Endodermal cell (in vitro differentiated cells): ENCODE results near the gene RERE. TPM values are rescaled to one million over a fixed set of nuclear protein-coding genes. Genes with fewer than 3 reads are reported as not detected.

Source experiments
- DNase-seq: peaks from one replicate; pipeline ENCODE4 v3.0.0-alpha.2; 2017
- H3K27ac ChIP-seq: 2 replicates; pipeline ENCODE4 v1.5.1; 2013; ENCODE audit warnings: mild to moderate bottlenecking, low read depth, low read length, moderate library complexity
- H3K27me3 ChIP-seq: 2 replicates; pipeline ENCODE4 v1.6.1; 2013; ENCODE audit warnings: mild to moderate bottlenecking, low read length, moderate library complexity; ENCODE audit not compliant: insufficient read depth, control insufficient read depth, poor library complexity, severe bottlenecking
- H3K36me3 ChIP-seq: 2 replicates; pipeline ENCODE4 v1.7.0; 2013; ENCODE audit warnings: mild to moderate bottlenecking, low read length, moderate library complexity; ENCODE audit not compliant: control insufficient read depth, insufficient read depth
- H3K4me1 ChIP-seq: one replicate; pipeline ENCODE4 v1.7.0; 2013; ENCODE audit warnings: low read length; ENCODE audit not compliant: control insufficient read depth, insufficient read depth
- H3K4me3 ChIP-seq: 2 replicates; pipeline ENCODE4 v1.5.1; 2013; ENCODE audit warnings: mild to moderate bottlenecking, low read length, moderate library complexity
- H3K9ac ChIP-seq: 2 replicates; pipeline ENCODE4 v1.6.1; 2013; ENCODE audit warnings: mild to moderate bottlenecking, low read length, moderate library complexity; ENCODE audit not compliant: poor library complexity, severe bottlenecking; ENCODE audit errors: extremely low read depth
- H3K9me3 ChIP-seq: 2 replicates; pipeline ENCODE4 v1.6.1; 2013; ENCODE audit warnings: mild to moderate bottlenecking, low read length, moderate library complexity; ENCODE audit not compliant: control insufficient read depth
- H3K27ac Mint-ChIP-seq: 2 replicates; pipeline ENCODE4 v1.8.0; 2020; ENCODE audit warnings: mixed read lengths
- H3K27me3 Mint-ChIP-seq: 2 replicates; pipeline ENCODE4 v1.8.0; 2021; ENCODE audit warnings: mild to moderate bottlenecking, mixed read lengths; ENCODE audit not compliant: insufficient read depth
- H3K36me3 Mint-ChIP-seq: 2 replicates; pipeline ENCODE4 v1.8.0; 2020; ENCODE audit warnings: low read depth, mixed read lengths
- H3K4me1 Mint-ChIP-seq: 2 replicates; pipeline ENCODE4 v1.8.0; 2020; ENCODE audit warnings: mixed read lengths
- H3K4me3 Mint-ChIP-seq: 2 replicates; pipeline ENCODE4 v1.8.0; 2020; ENCODE audit warnings: mild to moderate bottlenecking, moderate library complexity, mixed read lengths
- H3K9me3 Mint-ChIP-seq: 2 replicates; pipeline ENCODE4 v1.8.0; 2020; ENCODE audit warnings: mild to moderate bottlenecking, mixed read lengths
- WGBS, 2 experiments: methylation state at CpG; one replicate each; pipeline versions ENCODE4 v1.1.5 to v1.1.7; 2013; ENCODE audit warnings: missing lambda C conversion rate in 2 of 2, mixed read lengths in 1 of 2; ENCODE audit not compliant: insufficient coverage in 1 of 2, insufficient read length in 1 of 2; 5-methylcytosine and 5-hydroxymethylcytosine counted together
- total RNA-seq, 2 donors: library from RNA; stranded (reverse); fragmentation: NEBNext Ultra II Directional in 1 of 2; extraction: Animal tissue kit (Norgen Biotek cat#: 25700) in 1 of 2; gene quantifications; 2 replicates in 1 of 2; 3 replicates in 1 of 2; pipeline ENCODE4 v1.2.1, GENCODE V29; 2021
- TF ChIP-seq, protein P1 (sequence below): fragments of 200-600 bp; sonication (generic); conservative IDR thresholded peaks from 2 replicates; pipeline ENCODE4 v1.5.0; 2021; ENCODE audit warnings: antibody characterized with exemption, mild to moderate bottlenecking

The RERE gene
- total RNA-seq, 2 donors from 2014 or later: 159 to 179 TPM

DNA sequence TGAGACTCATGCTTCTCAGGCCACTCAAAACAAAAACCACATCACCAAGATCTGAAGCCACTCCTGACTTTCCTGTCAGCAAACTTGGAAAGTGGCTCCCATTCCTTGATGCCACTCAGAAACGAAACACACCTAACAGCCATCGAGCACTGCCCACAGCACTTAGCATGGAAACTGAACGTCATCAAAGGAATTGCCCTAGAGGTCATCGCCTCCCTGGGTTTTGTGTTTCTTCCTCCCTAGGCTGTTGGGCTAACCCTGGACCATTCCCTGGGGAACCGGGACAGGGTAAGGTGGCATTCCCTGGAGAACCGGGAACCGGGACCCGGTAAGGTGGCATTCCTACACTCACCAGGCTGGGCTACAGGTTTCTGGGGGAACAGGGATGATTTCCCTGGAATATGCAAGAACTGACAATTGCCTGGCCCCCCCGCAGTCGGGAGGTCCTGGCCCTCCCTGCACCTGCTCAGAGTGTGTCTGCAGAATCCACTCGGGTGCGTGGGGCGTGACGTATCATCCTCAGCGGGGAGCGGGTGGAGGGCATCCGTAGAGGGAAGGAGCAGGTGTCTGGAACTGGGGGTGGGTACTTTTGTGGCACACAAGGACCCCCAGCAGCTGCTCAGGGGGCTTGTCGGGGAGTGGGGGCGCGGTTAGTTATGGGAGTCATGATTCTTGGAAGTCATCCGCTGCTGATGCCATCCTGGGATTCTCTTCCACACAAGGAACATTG, 469.2 kb downstream of the RERE start:
- no peak overlapping the region for H3K4me3 Mint-ChIP-seq
- H3K27me3 ChIP-seq: no peaks in the 10 kb centered on the region
- no peaks in the 10 kb centered on the region for H3K9me3 ChIP-seq
- H3K27ac ChIP-seq: no peak overlapping the region
- no peak overlapping the region for H3K4me3 ChIP-seq
- WGBS, 2 experiments: 91 to 93% methylated on average over 12 to 21 of the region's 21 CpGs
- TF ChIP-seq, protein P1, sequence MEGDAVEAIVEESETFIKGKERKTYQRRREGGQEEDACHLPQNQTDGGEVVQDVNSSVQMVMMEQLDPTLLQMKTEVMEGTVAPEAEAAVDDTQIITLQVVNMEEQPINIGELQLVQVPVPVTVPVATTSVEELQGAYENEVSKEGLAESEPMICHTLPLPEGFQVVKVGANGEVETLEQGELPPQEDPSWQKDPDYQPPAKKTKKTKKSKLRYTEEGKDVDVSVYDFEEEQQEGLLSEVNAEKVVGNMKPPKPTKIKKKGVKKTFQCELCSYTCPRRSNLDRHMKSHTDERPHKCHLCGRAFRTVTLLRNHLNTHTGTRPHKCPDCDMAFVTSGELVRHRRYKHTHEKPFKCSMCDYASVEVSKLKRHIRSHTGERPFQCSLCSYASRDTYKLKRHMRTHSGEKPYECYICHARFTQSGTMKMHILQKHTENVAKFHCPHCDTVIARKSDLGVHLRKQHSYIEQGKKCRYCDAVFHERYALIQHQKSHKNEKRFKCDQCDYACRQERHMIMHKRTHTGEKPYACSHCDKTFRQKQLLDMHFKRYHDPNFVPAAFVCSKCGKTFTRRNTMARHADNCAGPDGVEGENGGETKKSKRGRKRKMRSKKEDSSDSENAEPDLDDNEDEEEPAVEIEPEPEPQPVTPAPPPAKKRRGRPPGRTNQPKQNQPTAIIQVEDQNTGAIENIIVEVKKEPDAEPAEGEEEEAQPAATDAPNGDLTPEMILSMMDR: no peak
- no peak overlapping the region for H3K9ac ChIP-seq
- no peak for DNase-seq
- H3K9me3 Mint-ChIP-seq: no peaks in the 10 kb centered on the region
- peaks cover 6% of the 10 kb centered on the region for H3K36me3 ChIP-seq
- peaks cover under 1% of the 10 kb centered on the region for H3K36me3 Mint-ChIP-seq
- H3K4me1 Mint-ChIP-seq: peaks cover 9% of the 10 kb centered on the region
- peaks cover 3% of the 10 kb centered on the region for H3K27me3 Mint-ChIP-seq
- no peak overlapping the region for H3K27ac Mint-ChIP-seq
- no peaks in the 10 kb centered on the region for H3K4me1 ChIP-seq

DNA sequence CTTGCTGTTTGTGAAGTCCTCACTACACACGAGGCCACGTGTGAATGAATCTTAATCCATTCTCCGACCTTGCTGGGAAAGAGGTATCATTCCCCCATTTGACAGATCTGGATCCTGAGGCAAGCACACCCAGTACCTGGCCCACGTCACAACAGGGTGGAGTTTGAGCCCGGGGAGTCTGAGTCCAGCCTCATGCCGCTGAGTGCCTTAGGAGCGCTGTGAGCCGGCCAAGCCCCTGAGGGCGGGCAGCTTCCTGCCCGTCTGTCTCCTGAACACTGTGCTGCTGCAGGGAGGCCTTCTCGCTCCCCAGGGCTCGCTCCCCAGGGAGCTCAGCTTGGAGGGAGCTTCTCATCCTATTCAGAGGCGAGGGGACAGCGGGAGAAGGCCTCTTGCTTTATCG, 469.8 kb downstream of the RERE start:
- no peak overlapping the region for H3K4me3 Mint-ChIP-seq
- H3K9me3 Mint-ChIP-seq: no peaks in the 10 kb centered on the region
- Histone ChIP-seq H3K9me3 (no peaks in the 10 kb centered on the region), H3K4me1 (no peaks in the 10 kb centered on the region), H3K27me3 (no peaks in the 10 kb centered on the region), H3K4me3 (no peak overlapping the region), H3K9ac (no peak overlapping the region), H3K36me3 (peaks cover 4% of the 10 kb centered on the region), H3K27ac (no peak overlapping the region)
- H3K27ac Mint-ChIP-seq: no peak overlapping the region
- peaks cover 8% of the 10 kb centered on the region for H3K4me1 Mint-ChIP-seq
- H3K36me3 Mint-ChIP-seq: no peaks in the 10 kb centered on the region
- DNase-seq: no peak
- WGBS, 2 experiments: 91 to 94% methylated on average over 14 to 15 of the region's 15 CpGs
- peaks cover 3% of the 10 kb centered on the region for H3K27me3 Mint-ChIP-seq
- TF ChIP-seq, protein P1: no peak

DNA sequence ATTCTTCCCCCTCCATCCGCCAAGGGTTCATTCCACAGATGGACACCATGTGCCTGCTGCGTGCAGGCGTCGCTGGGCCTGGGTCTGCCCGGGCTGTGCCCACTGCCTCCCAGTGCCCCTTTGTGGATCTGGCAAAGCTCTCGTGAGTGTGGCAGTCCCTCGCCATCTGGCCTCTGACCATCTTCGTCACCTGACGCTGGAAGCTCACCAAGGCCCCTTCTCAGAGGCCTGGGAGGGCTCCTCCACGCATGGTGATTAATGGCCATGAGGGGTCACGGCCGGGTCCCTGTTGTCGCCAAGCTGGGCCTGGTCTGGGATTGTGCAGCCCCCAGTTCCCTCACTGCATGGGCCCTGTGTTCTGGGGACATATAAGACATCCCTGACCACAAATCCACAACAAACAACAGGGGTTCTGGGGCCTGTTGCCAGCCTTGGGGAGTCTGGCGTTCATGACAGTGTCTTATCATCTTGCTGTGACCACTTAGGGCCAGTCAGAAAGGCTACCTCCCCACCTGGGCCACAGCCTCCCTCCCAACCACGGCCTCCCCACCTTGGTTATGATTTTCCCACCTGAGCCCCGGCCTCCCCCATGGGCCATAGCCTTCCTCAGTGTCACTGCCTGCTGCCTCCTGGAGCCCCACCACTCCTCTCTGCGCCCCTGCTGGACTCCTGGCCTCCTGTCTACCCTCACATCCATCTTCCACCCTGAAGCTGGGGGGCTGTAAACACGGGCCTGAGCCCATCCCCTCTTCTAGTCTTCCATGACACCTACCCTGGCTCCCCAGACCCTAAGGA, 471.6 kb downstream of the RERE start:
- Mint-ChIP-seq H3K4me3 (no peak overlapping the region), H3K9me3 (no peaks in the 10 kb centered on the region), H3K4me1 (peaks cover 3% of the 10 kb centered on the region), H3K27me3 (peaks cover 3% of the 10 kb centered on the region), H3K36me3 (no peaks in the 10 kb centered on the region), H3K27ac (peak overlapping the region; percentile 1)
- Histone ChIP-seq H3K4me1 (no peaks in the 10 kb centered on the region), H3K9ac (no peak overlapping the region), H3K36me3 (no peaks in the 10 kb centered on the region), H3K27me3 (no peaks in the 10 kb centered on the region), H3K27ac (no peak overlapping the region), H3K9me3 (no peaks in the 10 kb centered on the region), H3K4me3 (no peak overlapping the region)
- TF ChIP-seq, protein P1: no peak
- WGBS, 2 experiments: 93 to 95% methylated on average over 15 to 18 of the region's 18 CpGs
- DNase-seq: peak; percentile 42
